HepG2 (cell line): ENCODE results near the gene CAND2. TPM values are rescaled to one million over a fixed set of nuclear protein-coding genes. Genes with fewer than 3 reads are reported as not detected.

ENCODE experiments used
- ARNT2 ChIP-seq: sonication (generic); formaldehyde crosslinking; IDR thresholded peaks from 2 replicates; pipeline ENCODE4 v1.8.0; 2022; ENCODE audit warnings: mild to moderate bottlenecking, low read depth, missing genetic modification reagents, moderate library complexity
- ATRX ChIP-seq: sonication (generic); formaldehyde crosslinking; IDR thresholded peaks from 2 replicates; pipeline ENCODE4 v1.4.0; 2020; ENCODE audit warnings: missing genetic modification reagents, borderline replicate concordance
- HMGA1 ChIP-seq: sonication (generic); formaldehyde crosslinking; conservative IDR thresholded peaks from 2 replicates; pipeline ENCODE4 v1.4.0; 2020; ENCODE audit warnings: missing genetic modification reagents
- NFE2 ChIP-seq: sonication (generic); formaldehyde crosslinking; IDR thresholded peaks from 2 replicates; pipeline ENCODE4 v1.4.0; 2020; ENCODE audit warnings: missing genetic modification reagents
- NPAS2 ChIP-seq: sonication (generic); formaldehyde crosslinking; IDR thresholded peaks from 2 replicates; pipeline ENCODE4 v1.8.0; 2022; ENCODE audit warnings: mild to moderate bottlenecking, missing genetic modification reagents, borderline replicate concordance
- POGZ ChIP-seq: sonication (generic); formaldehyde crosslinking; IDR thresholded peaks from 2 replicates; pipeline ENCODE4 v1.4.0; 2020; ENCODE audit warnings: mild to moderate bottlenecking, missing genetic modification reagents
- RAD21 ChIP-seq: fragments of 450-650 bp; formaldehyde crosslinking; IDR thresholded peaks from 2 replicates; pipeline ENCODE4 v1.5.0; 2020; ENCODE audit warnings: mild to moderate bottlenecking
- RARA ChIP-seq: IDR thresholded peaks from 2 replicates; pipeline ENCODE4 v1.6.1; 2016; ENCODE audit warnings: missing genetic modification reagents, missing compliant biosample characterization
- SALL1 ChIP-seq: sonication (generic); formaldehyde crosslinking; IDR thresholded peaks from 2 replicates; pipeline ENCODE4 v1.8.0; 2022; ENCODE audit warnings: mild to moderate bottlenecking, missing genetic modification reagents
- SNRNP70 ChIP-seq: fragments of 200-400 bp; formaldehyde crosslinking; IDR thresholded peaks from 2 replicates; pipeline ENCODE4 v1.6.1; 2017; ENCODE audit warnings: mild to moderate bottlenecking, low read depth, low read length, moderate library complexity
- SP2 ChIP-seq: sonication (generic); formaldehyde crosslinking; IDR thresholded peaks from 2 replicates; pipeline ENCODE4 v1.5.1; 2020; ENCODE audit warnings: mild to moderate bottlenecking, missing genetic modification reagents
- ZFP82 ChIP-seq: sonication (generic); formaldehyde crosslinking; IDR thresholded peaks from 2 replicates; pipeline ENCODE4 v1.5.1; 2020; ENCODE audit warnings: mild to moderate bottlenecking, missing genetic modification reagents, borderline replicate concordance
- ZNF30 ChIP-seq: sonication (generic); formaldehyde crosslinking; IDR thresholded peaks from 2 replicates; pipeline ENCODE4 v1.5.0; 2020; ENCODE audit warnings: mild to moderate bottlenecking, missing genetic modification reagents
- ZNF382 ChIP-seq: sonication (generic); formaldehyde crosslinking; IDR thresholded peaks from 2 replicates; pipeline ENCODE4 v1.5.0; 2020; ENCODE audit warnings: missing genetic modification reagents, mild to moderate bottlenecking, borderline replicate concordance
- ZNF441 ChIP-seq: sonication (generic); formaldehyde crosslinking; IDR thresholded peaks from 2 replicates; pipeline ENCODE4 v1.7.0; 2021; ENCODE audit warnings: missing genetic modification reagents, borderline replicate concordance
- ZNF446 ChIP-seq: sonication (generic); formaldehyde crosslinking; IDR thresholded peaks from 2 replicates; pipeline ENCODE4 v1.5.0; 2020; ENCODE audit warnings: mild to moderate bottlenecking, missing genetic modification reagents
- ZNF766 ChIP-seq: sonication (generic); formaldehyde crosslinking; IDR thresholded peaks from 2 replicates; pipeline ENCODE4 v1.5.0; 2020; ENCODE audit warnings: missing genetic modification reagents, borderline replicate concordance
- polyA plus RNA-seq, 8 experiments: library from polyadenylated mRNA; depleted of rRNA in 3 of 8; stranded (reverse) in 7 of 8; unstranded in 1 of 8; fragments of >200 nt; fragmentation: Illumina TruSeq in 4 of 8; extraction: Trizol in 4 of 8; gene quantifications; 2 replicates each; pipeline versions ENCODE4 v1.2.1 to v1.2.3, GENCODE V29; 2011 to 2016; ENCODE audit warnings: low read depth in 4 of 8, missing spikeins in 1 of 8, mixed read lengths in 1 of 8; ENCODE audit not compliant: insufficient read depth in 1 of 8
- total RNA-seq, 5 experiments: library from RNA; depleted of rRNA; stranded (reverse); fragments of >200 nt; fragmentation: Illumina TruSeq; extraction: Trizol; gene quantifications; 2 replicates each; pipeline ENCODE4 v1.2.3, GENCODE V29; 2016; ENCODE audit warnings: low read depth in 1 of 5
- TF ChIP-seq, protein P1 (sequence below): sonication (generic); formaldehyde crosslinking; IDR thresholded peaks from 2 replicates; pipeline ENCODE4 v1.4.0; 2020; ENCODE audit warnings: missing genetic modification reagents, mild to moderate bottlenecking, borderline replicate concordance
- TF ChIP-seq, protein P2 (sequence below): sonication (generic); formaldehyde crosslinking; IDR thresholded peaks from 2 replicates; pipeline ENCODE4 v1.8.0; 2022; ENCODE audit warnings: mild to moderate bottlenecking, missing genetic modification reagents, moderate library complexity
- TF ChIP-seq, protein P3 (sequence below): sonication (generic); formaldehyde crosslinking; IDR thresholded peaks from 2 replicates; pipeline ENCODE4 v1.4.0; 2020; ENCODE audit warnings: mild to moderate bottlenecking, missing genetic modification reagents, borderline replicate concordance
- TF ChIP-seq, protein P4 (sequence below): IDR thresholded peaks from 2 replicates; pipeline ENCODE4 v1.6.1; 2016; ENCODE audit warnings: control low read depth
- TF ChIP-seq, protein P5 (sequence below): IDR thresholded peaks from 2 replicates; pipeline ENCODE4 v1.6.1; 2016

The CAND2 gene
- total and polyA plus RNA-seq, 2 of the 13 experiments (the other 11 are each of a cell fraction or from before 2014, with no cell fraction given): 0.01 TPM; not detected in 1

DNA sequence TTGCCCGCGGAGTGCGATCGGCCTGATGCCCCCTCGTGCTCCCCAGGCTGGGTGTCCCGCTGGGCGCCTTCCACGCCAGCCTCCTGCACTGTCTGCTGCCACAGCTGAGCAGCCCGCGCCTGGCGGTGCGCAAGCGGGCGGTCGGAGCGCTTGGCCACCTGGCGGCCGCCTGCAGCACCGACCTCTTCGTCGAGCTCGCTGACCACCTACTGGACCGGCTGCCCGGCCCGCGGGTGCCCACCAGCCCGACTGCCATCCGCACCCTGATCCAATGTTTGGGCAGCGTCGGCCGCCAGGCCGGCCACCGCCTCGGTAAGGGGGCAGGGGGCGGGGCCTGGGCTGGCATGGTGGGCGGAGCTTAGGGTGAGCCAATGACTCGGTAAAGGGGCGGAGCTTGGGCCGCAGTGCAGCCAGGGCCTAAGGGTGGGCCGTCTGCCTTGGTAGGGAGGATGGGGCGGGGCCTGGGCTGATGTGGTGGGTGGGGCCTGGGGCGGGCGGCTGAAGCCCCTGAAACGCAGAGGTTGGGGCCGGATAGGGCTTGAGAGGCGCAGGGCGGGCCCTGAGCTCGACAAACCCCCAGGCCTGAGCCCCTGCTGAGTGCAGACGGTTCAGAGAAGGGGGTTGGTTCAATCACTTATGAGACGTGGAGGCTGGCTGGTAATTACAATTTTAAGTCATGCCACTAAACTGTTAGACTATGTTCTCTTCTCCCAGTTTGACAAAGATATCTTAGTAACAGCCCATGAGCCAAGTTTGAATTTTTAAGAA is 13.7 kb downstream of the CAND2 start (continued):
- TF ChIP-seq RAD21 (CRISPR knock-in tag) (peak; percentile 84), NFE2 (CRISPR knock-in tag) (no peak), RARA (CRISPR knock-in tag) (no peak), POGZ (no peak), SNRNP70 (no peak), ZNF446 (no peak), ZFP82 (CRISPR knock-in tag) (no peak), SP2 (CRISPR knock-in tag) (0 out of 2 replicates have a peak, but pooled peaks have one; percentile 20), ATRX (CRISPR knock-in tag) (no peak), SALL1 (CRISPR knock-in tag) (peak; percentile 37; the same call in 1 of the 2 replicates), ZNF30 (CRISPR knock-in tag) (no peak), NPAS2 (CRISPR knock-in tag) (no peak), ZNF766 (CRISPR knock-in tag) (0 out of 2 replicates have a peak, but pooled peaks have one; percentile 12), HMGA1 (no peak), ZNF441 (no peak; the same call in 1 of the 2 replicates), ARNT2 (peak; percentile 71; the same call in 1 of the 2 replicates), ZNF382 (CRISPR knock-in tag) (no peak)
- TF ChIP-seq, protein P1, sequence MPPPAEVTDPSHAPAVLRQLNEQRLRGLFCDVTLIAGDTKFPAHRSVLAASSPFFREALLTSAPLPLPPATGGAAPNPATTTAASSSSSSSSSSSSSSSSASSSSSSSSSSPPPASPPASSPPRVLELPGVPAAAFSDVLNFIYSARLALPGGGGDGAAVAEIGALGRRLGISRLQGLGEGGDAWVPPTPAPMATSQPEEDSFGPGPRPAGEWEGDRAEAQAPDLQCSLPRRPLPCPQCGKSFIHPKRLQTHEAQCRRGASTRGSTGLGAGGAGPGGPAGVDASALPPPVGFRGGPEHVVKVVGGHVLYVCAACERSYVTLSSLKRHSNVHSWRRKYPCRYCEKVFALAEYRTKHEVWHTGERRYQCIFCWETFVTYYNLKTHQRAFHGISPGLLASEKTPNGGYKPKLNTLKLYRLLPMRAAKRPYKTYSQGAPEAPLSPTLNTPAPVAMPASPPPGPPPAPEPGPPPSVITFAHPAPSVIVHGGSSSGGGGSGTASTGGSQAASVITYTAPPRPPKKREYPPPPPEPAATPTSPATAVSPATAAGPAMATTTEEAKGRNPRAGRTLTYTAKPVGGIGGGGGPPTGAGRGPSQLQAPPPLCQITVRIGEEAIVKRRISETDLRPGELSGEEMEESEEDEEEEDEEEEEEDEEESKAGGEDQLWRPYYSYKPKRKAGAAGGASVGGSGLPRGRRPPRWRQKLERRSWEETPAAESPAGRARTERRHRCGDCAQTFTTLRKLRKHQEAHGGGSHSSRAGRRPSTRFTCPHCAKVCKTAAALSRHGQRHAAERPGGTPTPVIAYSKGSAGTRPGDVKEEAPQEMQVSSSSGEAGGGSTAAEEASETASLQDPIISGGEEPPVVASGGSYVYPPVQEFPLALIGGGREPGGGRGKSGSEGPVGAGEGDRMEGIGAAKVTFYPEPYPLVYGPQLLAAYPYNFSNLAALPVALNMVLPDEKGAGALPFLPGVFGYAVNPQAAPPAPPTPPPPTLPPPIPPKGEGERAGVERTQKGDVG: 0 out of 2 replicates have a peak, but pooled peaks have one; percentile 60
- TF ChIP-seq, protein P2, sequence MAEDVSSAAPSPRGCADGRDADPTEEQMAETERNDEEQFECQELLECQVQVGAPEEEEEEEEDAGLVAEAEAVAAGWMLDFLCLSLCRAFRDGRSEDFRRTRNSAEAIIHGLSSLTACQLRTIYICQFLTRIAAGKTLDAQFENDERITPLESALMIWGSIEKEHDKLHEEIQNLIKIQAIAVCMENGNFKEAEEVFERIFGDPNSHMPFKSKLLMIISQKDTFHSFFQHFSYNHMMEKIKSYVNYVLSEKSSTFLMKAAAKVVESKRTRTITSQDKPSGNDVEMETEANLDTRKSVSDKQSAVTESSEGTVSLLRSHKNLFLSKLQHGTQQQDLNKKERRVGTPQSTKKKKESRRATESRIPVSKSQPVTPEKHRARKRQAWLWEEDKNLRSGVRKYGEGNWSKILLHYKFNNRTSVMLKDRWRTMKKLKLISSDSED (CRISPR knock-in tag): no peak
- TF ChIP-seq, protein P3, sequence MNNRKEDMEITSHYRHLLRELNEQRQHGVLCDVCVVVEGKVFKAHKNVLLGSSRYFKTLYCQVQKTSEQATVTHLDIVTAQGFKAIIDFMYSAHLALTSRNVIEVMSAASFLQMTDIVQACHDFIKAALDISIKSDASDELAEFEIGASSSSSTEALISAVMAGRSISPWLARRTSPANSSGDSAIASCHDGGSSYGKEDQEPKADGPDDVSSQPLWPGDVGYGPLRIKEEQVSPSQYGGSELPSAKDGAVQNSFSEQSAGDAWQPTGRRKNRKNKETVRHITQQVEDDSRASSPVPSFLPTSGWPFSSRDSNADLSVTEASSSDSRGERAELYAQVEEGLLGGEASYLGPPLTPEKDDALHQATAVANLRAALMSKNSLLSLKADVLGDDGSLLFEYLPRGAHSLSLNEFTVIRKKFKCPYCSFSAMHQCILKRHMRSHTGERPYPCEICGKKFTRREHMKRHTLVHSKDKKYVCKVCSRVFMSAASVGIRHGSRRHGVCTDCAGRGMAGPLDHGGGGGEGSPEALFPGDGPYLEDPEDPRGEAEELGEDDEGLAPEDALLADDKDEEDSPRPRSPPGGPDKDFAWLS (CRISPR knock-in tag): no peak
- TF ChIP-seq, protein P4, sequence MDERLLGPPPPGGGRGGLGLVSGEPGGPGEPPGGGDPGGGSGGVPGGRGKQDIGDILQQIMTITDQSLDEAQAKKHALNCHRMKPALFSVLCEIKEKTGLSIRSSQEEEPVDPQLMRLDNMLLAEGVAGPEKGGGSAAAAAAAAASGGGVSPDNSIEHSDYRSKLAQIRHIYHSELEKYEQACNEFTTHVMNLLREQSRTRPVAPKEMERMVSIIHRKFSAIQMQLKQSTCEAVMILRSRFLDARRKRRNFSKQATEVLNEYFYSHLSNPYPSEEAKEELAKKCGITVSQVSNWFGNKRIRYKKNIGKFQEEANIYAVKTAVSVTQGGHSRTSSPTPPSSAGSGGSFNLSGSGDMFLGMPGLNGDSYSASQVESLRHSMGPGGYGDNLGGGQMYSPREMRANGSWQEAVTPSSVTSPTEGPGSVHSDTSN (CRISPR knock-in tag): no peak
- TF ChIP-seq, protein P5, sequence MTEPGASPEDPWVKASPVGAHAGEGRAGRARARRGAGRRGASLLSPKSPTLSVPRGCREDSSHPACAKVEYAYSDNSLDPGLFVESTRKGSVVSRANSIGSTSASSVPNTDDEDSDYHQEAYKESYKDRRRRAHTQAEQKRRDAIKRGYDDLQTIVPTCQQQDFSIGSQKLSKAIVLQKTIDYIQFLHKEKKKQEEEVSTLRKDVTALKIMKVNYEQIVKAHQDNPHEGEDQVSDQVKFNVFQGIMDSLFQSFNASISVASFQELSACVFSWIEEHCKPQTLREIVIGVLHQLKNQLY: 0 out of 2 replicates have a peak, but pooled peaks have one; percentile 34
